ENCODE results near the gene FAM107A.
A peak's percentile ranks its signal among the peaks of the same experiment; 100 is the strongest.

Gene FAM107A, protein sequence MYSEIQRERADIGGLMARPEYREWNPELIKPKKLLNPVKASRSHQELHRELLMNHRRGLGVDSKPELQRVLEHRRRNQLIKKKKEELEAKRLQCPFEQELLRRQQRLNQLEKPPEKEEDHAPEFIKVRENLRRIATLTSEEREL

DNA sequence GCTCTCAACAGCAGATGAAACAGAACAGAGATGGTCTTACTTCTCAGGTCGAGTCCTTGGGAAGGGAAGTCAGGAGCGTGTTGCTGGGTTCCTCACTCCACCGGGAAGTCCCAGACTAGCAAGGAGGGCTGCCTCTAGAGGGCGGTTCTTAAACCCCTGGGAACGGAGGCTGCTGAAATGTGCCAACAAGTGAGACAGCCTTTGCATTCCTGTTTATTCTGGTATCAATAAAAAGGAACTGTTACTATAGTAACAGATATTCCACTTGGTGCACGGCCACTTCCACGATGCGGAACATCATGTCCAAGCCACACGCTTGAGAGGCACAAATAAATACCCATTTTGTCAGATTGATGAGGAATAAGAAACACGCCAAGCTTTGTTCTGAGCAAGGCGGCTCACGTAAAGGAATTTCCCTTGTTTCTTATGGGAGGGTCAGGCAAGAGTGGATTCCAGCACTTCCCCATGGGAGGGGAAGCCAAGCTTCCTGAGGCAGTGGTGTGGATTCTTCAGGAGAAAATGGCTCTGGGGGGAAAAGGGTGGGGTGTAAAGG lies at the start of gene FAM107A:
Gene FAM107A (minus strand): TSS at position 123 of the 553 bp plus-strand sequence. CDS start 7,531 bp downstream, outside the sequence.
- H3K4me1 Mint-ChIP-seq, result peaks cover 0 to 6% of the 10 kb centered on the region in 2 donors
- H3K36me3 Mint-ChIP-seq, result no peaks in the 10 kb centered on the region
- H3K4me3 Mint-ChIP-seq, result no peak within 1 kb of the TSS
- ATAC-seq (replicated peaks) (no peak), DNase-seq (no peak)
- no peak within 1 kb of the TSS for H3K27ac Mint-ChIP-seq
- peaks cover 4 to 11% of the 10 kb centered on the region in 2 donors for H3K27me3 Mint-ChIP-seq
- no peaks in the 10 kb centered on the region for H3K9me3 Mint-ChIP-seq

DNA sequence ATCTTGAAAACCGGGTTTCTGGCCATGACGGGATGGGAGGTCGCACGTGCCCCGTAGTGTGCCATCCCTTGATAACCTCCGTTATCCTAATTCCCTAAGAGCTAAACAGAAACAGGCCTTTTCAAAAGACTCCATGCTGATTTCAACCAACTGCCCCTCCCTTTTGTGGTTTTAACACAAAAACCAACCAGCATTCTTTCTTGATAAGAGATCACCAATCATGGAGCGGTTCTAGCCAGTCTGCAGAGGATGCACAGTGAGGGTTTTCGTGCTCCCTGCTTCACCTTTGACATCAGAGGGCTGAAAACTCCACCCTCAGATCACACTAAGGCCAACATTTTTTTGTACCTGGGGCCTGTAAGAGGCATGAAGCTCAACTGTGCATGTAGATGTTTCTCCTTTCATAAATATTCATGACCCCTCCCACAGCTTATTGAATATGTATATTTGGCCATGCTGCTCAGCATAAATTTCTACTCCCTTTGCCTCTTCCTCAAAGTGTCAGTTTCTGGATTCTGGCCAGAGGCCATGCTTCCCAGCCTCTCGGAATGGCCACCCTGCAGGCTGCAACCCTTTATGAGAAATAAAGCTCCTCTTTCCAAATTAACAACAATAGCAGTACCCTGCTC lies 48.1 kb upstream of the FAM107A start:
- DNase-seq (no peak), ATAC-seq (replicated peaks) (no peak)
- Mint-ChIP-seq H3K27me3 (peaks cover 0 to 4% of the 10 kb centered on the region in 2 donors), H3K27ac (no peak overlapping the region), H3K9me3 (no peaks in the 10 kb centered on the region), H3K36me3 (no peaks in the 10 kb centered on the region), H3K4me3 (no peak overlapping the region), H3K4me1 (no peaks in the 10 kb centered on the region)

- no peak overlapping the region for H3K4me3 Mint-ChIP-seq
- H3K27ac Mint-ChIP-seq, result no peak overlapping the region
- DNase-seq (no peak), ATAC-seq (replicated peaks) (no peak)
- no peaks in the 10 kb centered on the region for H3K36me3 Mint-ChIP-seq
- H3K27me3 Mint-ChIP-seq, result peaks cover 0 to 4% of the 10 kb centered on the region in 2 donors
- H3K9me3 Mint-ChIP-seq, result no peaks in the 10 kb centered on the region
- no peaks in the 10 kb centered on the region for H3K4me1 Mint-ChIP-seq
These were observed 47.4 kb upstream of the FAM107A start for GRCh38 chr3:58624550-58624949.

DNA sequence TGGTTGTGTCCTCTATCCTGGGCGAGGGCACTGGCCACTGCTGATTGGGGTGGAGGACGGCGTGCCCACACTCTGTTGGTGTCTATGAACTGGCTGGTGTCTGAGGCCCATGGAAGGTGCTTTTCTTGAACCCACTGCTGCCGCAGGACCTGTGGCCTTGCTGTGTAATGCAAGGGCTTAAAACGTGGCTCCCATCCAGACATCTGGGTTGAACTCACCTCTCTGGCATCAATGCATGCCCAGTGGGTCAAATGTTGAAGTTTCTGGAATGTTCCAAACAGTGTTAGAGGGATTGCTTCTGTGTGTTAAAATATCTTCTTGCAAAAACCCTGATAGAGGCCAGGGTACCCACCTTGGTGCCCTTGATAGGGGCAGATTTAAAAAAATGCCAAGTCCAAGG lies 46.8 kb upstream of the FAM107A start:
- Mint-ChIP-seq H3K4me1 (no peaks in the 10 kb centered on the region), H3K4me3 (no peak overlapping the region), H3K27me3 (peaks cover 0 to 4% of the 10 kb centered on the region in 2 donors), H3K27ac (no peak overlapping the region), H3K36me3 (no peaks in the 10 kb centered on the region), H3K9me3 (no peaks in the 10 kb centered on the region)
- DNase-seq, result no peak
- ATAC-seq (replicated peaks), result no peak

- ATAC-seq (replicated peaks), result no peak
- Mint-ChIP-seq H3K27ac (no peak overlapping the region), H3K27me3 (peaks cover 0 to 4% of the 10 kb centered on the region in 2 donors), H3K4me3 (no peak overlapping the region), H3K36me3 (no peaks in the 10 kb centered on the region), H3K4me1 (no peaks in the 10 kb centered on the region), H3K9me3 (no peaks in the 10 kb centered on the region)
- DNase-seq, result no peak
These were observed 46.3 kb upstream of the FAM107A start for GRCh38 chr3:58623478-58623877.

- Mint-ChIP-seq H3K4me3 (no peak overlapping the region), H3K36me3 (no peaks in the 10 kb centered on the region), H3K27ac (no peak overlapping the region), H3K9me3 (no peaks in the 10 kb centered on the region), H3K27me3 (peaks cover 0 to 4% of the 10 kb centered on the region in 2 donors), H3K4me1 (no peaks in the 10 kb centered on the region)
- DNase-seq, result no peak
- no peak for ATAC-seq (replicated peaks)
These were observed 45.7 kb upstream of the FAM107A start for GRCh38 chr3:58622892-58623291.

- DNase-seq (no peak), ATAC-seq (replicated peaks) (no peak)
- Mint-ChIP-seq H3K27ac (no peak overlapping the region), H3K27me3 (peaks cover 0 to 4% of the 10 kb centered on the region in 2 donors), H3K4me1 (no peaks in the 10 kb centered on the region), H3K36me3 (no peaks in the 10 kb centered on the region), H3K4me3 (no peak overlapping the region), H3K9me3 (no peaks in the 10 kb centered on the region)
These were observed 45.2 kb upstream of the FAM107A start for GRCh38 chr3:58622436-58622835.

DNA sequence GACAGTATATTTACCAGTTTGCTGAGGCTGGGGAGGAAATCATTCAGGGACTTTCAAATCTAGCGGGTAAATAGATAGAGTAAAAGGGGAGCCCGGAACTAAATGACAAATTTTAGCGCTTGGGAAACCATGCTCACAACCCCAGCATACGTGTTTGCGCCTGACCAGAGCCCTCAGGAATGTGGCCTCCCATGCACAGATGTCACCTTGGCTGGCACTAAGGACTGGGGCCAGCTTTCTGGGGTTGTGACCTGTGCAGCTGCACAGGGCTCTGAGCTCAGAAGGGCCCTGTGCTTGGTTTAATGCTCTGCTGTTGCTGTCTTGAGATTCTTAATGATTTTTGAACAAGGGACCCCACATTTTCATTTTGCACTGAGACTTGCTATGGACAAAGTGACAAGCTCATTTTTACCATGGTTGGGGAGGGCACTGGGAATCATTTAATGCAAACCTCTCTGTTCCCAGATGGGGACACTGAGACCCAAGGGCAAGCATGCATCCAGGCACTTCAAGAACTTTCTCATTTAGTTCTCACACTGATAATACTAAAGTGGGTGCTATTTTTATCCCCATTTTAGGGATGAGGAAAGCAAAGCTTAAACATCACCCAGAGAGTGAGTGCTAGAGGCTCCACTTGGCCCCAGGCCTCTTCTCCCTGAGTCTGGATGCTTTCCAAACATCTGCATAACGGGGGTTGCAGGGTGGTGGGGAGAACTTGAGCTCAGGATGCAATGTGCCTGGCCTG lies 44.1 kb upstream of the FAM107A start:
- no peaks in the 10 kb centered on the region for H3K9me3 Mint-ChIP-seq
- H3K4me1 Mint-ChIP-seq, result no peaks in the 10 kb centered on the region
- DNase-seq (no peak), ATAC-seq (replicated peaks) (no peak)
- H3K27me3 Mint-ChIP-seq, result peaks cover 0 to 4% of the 10 kb centered on the region in 2 donors
- H3K36me3 Mint-ChIP-seq, result no peaks in the 10 kb centered on the region
- no peak overlapping the region for H3K4me3 Mint-ChIP-seq
- no peak overlapping the region for H3K27ac Mint-ChIP-seq

- H3K4me1 Mint-ChIP-seq, result no peaks in the 10 kb centered on the region
- DNase-seq, result no peak
- H3K27ac Mint-ChIP-seq, result no peak overlapping the region
- no peaks in the 10 kb centered on the region for H3K9me3 Mint-ChIP-seq
- no peaks in the 10 kb centered on the region for H3K36me3 Mint-ChIP-seq
- H3K4me3 Mint-ChIP-seq, result no peak overlapping the region
- no peak for ATAC-seq (replicated peaks)
- peaks cover 0 to 4% of the 10 kb centered on the region in 2 donors for H3K27me3 Mint-ChIP-seq
These were observed 43.2 kb upstream of the FAM107A start for GRCh38 chr3:58620421-58620820.

- DNase-seq (no peak), ATAC-seq (replicated peaks) (no peak)
- no peaks in the 10 kb centered on the region for H3K36me3 Mint-ChIP-seq
- no peak overlapping the region for H3K4me3 Mint-ChIP-seq
- no peaks in the 10 kb centered on the region for H3K4me1 Mint-ChIP-seq
- H3K9me3 Mint-ChIP-seq, result no peaks in the 10 kb centered on the region
- peaks cover 0 to 1% of the 10 kb centered on the region in 2 donors for H3K27me3 Mint-ChIP-seq
- no peak overlapping the region for H3K27ac Mint-ChIP-seq
These were observed 40.2 kb upstream of the FAM107A start for GRCh38 chr3:58617338-58617761.

- H3K36me3 Mint-ChIP-seq, result no peaks in the 10 kb centered on the region
- no peak overlapping the region for H3K4me3 Mint-ChIP-seq
- no peaks in the 10 kb centered on the region for H3K9me3 Mint-ChIP-seq
- no peak for DNase-seq
- peaks cover 0 to 18% of the 10 kb centered on the region in 2 donors for H3K27me3 Mint-ChIP-seq
- no peak for ATAC-seq (replicated peaks)
- no peaks in the 10 kb centered on the region for H3K4me1 Mint-ChIP-seq
- H3K27ac Mint-ChIP-seq, result no peak overlapping the region
These were observed 36.3 kb upstream of the FAM107A start for GRCh38 chr3:58613236-58614132.

DNA sequence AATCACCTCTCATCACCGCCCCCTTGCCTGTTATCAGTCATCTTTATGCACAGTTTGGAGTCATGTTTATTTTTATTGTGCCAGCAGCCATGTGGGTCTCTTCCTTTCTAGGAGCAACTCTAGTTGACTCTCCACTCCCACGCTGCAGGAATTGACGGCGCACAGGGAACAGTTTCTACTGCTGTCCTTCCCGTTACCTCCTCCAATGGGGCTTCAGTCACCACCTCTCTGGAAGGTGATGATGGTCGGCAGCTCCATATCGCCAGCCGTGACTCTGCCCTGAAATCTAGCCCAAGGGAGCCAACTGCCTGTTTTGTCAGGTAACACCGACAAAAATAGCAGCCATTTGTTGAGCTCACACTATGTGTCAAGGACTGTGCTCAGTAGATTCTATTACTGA lies 35.6 kb upstream of the FAM107A start:
- peaks cover 0 to 22% of the 10 kb centered on the region in 2 donors for H3K27me3 Mint-ChIP-seq
- H3K9me3 Mint-ChIP-seq, result no peaks in the 10 kb centered on the region
- no peak overlapping the region for H3K4me3 Mint-ChIP-seq
- DNase-seq (no peak), ATAC-seq (replicated peaks) (no peak)
- H3K27ac Mint-ChIP-seq, result no peak overlapping the region
- no peaks in the 10 kb centered on the region for H3K4me1 Mint-ChIP-seq
- H3K36me3 Mint-ChIP-seq, result no peaks in the 10 kb centered on the region

DNA sequence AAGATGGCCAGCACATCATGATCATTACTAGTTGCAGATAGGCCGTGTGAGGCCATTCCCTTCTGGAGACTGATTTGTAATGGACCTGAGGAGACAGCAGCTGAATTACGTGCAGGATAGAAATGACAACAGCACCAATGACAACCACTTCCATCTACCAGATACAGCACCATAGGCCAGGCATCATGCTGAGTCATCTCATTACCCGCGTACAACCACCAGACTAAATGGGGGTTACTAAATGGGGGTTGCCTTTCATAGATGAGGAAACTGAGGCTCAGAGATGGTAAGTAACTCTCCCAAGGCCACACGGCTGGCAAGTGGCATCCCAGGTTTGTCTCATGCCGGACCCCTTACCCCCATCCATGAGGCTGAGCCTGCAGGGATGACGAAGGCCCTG lies 32.8 kb upstream of the FAM107A start:
- peak; percentile 42 to 48 for ATAC-seq (replicated peaks)
- Mint-ChIP-seq H3K27ac (no peak overlapping the region), H3K9me3 (no peaks in the 10 kb centered on the region)

DNA sequence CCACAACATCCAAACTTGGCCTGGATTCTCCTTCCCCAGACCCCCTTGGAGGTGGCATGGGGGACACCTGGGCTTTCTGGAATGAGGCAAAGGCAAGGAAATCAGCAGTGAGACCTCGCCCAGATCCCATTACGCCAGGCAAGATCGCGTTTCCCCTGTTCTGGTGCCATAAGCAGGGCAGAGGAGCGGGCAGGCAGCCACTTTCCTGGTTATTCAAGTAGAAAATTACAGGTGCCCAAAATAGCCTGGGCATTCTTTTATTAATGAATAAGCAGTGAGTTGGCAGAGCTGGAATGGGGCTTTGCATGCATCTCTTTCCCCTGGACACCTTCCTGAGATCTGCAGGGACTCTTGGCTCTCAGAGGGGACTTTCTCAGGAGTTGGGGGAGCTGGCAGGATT lies 31.5 kb upstream of the FAM107A start:
- DNase-seq (no peak), ATAC-seq (replicated peaks) (no peak)
- no peaks in the 10 kb centered on the region for H3K36me3 Mint-ChIP-seq
- H3K27ac Mint-ChIP-seq, result no peak overlapping the region
- H3K4me3 Mint-ChIP-seq, result no peak overlapping the region
- peaks cover 0 to 1% of the 10 kb centered on the region in 2 donors for H3K9me3 Mint-ChIP-seq
- peaks cover 12 to 42% of the 10 kb centered on the region in 2 donors for H3K27me3 Mint-ChIP-seq
- H3K4me1 Mint-ChIP-seq, result no peaks in the 10 kb centered on the region

More for the DNA sequence above, 32.8 kb upstream of the FAM107A start:
- Mint-ChIP-seq H3K36me3 (no peaks in the 10 kb centered on the region), H3K4me1 (no peaks in the 10 kb centered on the region), H3K27me3 (peaks cover 12 to 42% of the 10 kb centered on the region in 2 donors), H3K4me3 (no peak overlapping the region)
- no peak for DNase-seq

Data from stimulated activated naive B cell treated with anti-CD40 and anti-IgM and Interleukin-4, amounts not matched to agents 10 μg/mL and 1 μg/mL and 100 μg/mL, for 72 hours (primary cell).